Muscle of leg (tissue), 11 donors: ENCODE data around the gene HP1BP3. TPM values are rescaled to one million over a fixed set of nuclear protein-coding genes. Genes with fewer than 3 reads are reported as not detected.
"Not testable (repeated sequence)": the region's sequence is repeated elsewhere in the genome, so short reads cannot be mapped to it uniquely, and the experiment has no call there.

Experiments
- DNase-seq: peaks from one replicate; pipeline ENCODE4 v3.0.0; 2013
- H3K27ac ChIP-seq: one replicate; pipeline ENCODE4 v1.5.1; 2013; ENCODE audit warnings: mild to moderate bottlenecking, low read length, control low read depth
- H3K27me3 ChIP-seq: one replicate; pipeline ENCODE4 v1.6.1; 2013; ENCODE audit warnings: low read length; ENCODE audit not compliant: control insufficient read depth, insufficient read depth
- H3K36me3 ChIP-seq: one replicate; pipeline ENCODE4 v1.6.1; 2013; ENCODE audit warnings: low read length; ENCODE audit not compliant: control insufficient read depth, insufficient read depth
- H3K4me1 ChIP-seq: one replicate; pipeline ENCODE4 v1.6.1; 2013; ENCODE audit warnings: low read length; ENCODE audit not compliant: control insufficient read depth, insufficient read depth
- H3K4me3 ChIP-seq: one replicate; pipeline ENCODE4 v1.5.1; 2013; ENCODE audit warnings: low read length, control low read depth
- H3K9me3 ChIP-seq: replicated peaks from 2 replicates; pipeline ENCODE4 v1.6.1; 2013; ENCODE audit warnings: low read depth, low read length; ENCODE audit not compliant: control insufficient read depth
- WGBS: methylation state at CpG from one replicate; pipeline ENCODE4 v1.1.5; 2013; ENCODE audit warnings: missing lambda C conversion rate; ENCODE audit not compliant: insufficient coverage; 5-methylcytosine and 5-hydroxymethylcytosine counted together
- polyA plus RNA-seq, 8 donors: library from polyadenylated mRNA; unstranded; fragments of 120-200 nt; gene quantifications; one replicate each; pipeline versions ENCODE4 v1.2.1 to v1.2.3, GENCODE V29; 2013; ENCODE audit warnings: inconsistent platforms in 1 of 8, low replicate concordance in 1 of 8; ENCODE audit not compliant: insufficient read length in 8 of 8, insufficient read depth in 1 of 8
- total RNA-seq: library from RNA; stranded (reverse); fragments of 120-200 nt; gene quantifications from one replicate; pipeline ENCODE4 v1.2.4, GENCODE V29; 2013

HP1BP3 gene
- total and polyA plus RNA-seq, 9 donors: 147 to 216 (median 164) TPM

- no peaks in the 10 kb centered on the region for H3K9me3 ChIP-seq
- no peak for DNase-seq
- peaks cover 28% of the 10 kb centered on the region for H3K27me3 ChIP-seq
- no peaks in the 10 kb centered on the region for H3K36me3 ChIP-seq
- 89% methylated on average over 23 of the region's 29 CpGs for WGBS
- H3K4me3 ChIP-seq: no peak overlapping the region
- H3K27ac ChIP-seq: no peak overlapping the region
- peaks cover 3% of the 10 kb centered on the region for H3K4me1 ChIP-seq
Observed at GRCh38 chr1:20721117-20722061, 65.7 kb downstream of the HP1BP3 start.

DNA sequence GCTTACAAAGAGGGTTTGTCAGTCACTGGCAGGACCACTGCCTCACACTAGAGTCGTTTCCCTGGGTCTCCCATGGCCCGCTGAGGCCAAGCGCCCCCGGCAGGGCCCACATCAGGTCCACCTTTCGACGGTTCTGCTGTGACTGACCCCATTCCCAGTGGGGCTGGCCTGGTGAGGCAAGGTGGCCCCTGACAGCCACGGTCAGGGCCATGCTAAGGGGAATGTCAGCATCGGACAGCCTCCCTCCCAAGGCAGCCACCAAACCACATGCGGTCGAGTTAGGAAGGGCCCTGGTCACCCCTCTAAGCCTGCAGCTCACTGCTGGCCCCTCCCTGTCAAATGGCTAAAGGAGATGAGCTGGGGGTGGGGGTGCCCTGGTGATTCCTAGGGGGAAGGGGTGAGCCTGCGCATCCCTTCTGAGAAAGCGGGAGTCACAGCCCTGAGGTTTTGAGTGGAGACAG, 66.4 kb downstream of the HP1BP3 start:
- Histone ChIP-seq H3K4me3 (no peak overlapping the region), H3K27ac (no peak overlapping the region), H3K27me3 (peaks cover 33% of the 10 kb centered on the region), H3K4me1 (peaks cover 3% of the 10 kb centered on the region), H3K9me3 (no peaks in the 10 kb centered on the region), H3K36me3 (no peaks in the 10 kb centered on the region)
- no peak for DNase-seq
- WGBS: 80% methylated on average over 7 of the region's 12 CpGs

DNA sequence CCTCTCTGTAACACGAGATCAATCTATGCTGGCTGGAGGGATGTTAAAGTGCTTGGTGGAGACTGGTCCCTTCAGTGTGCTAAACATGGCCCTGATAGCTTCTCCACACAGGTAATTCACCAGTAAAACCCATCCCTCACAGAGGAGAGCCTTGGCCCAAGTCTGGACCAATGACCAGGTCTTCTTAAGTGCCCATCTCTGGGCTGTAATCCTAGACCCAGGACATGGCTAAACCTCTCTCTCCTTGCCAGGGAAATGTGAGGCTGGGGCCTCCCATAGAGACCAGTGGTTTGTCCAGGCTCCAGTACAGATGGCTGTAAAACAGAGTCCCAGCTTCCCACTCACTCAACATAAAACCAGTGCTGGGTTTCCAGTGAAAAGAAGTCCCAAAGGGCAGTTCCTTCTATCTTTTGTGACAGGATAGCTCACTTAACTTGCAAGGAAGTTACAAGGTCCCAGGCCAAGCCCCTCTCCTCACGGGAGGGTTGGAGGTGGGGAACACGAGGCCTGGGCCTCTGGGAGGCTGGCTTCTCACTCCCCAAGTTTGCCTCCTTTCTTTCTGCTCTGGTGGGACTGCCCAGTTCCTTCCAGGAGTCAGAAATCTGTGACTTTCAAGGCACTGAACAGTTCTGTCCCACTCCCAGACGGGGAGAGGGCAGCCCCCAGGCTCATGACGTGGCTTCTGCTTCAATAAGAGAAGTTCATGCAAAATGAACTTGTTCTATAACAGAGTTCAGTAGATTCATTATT, 67.1 kb downstream of the HP1BP3 start:
- Histone ChIP-seq H3K4me3 (no peak overlapping the region), H3K27me3 (peaks cover 33% of the 10 kb centered on the region), H3K36me3 (no peaks in the 10 kb centered on the region), H3K27ac (no peak overlapping the region), H3K4me1 (peaks cover 3% of the 10 kb centered on the region), H3K9me3 (no peaks in the 10 kb centered on the region)
- DNase-seq: no peak
- no CpG with 5 or more reads among the region's 5 CpGs for WGBS

GRCh38 chr1:20719261-20719660, 67.8 kb downstream of the HP1BP3 start:
- H3K9me3 ChIP-seq: no peaks in the 10 kb centered on the region
- H3K4me1 ChIP-seq: peaks cover 3% of the 10 kb centered on the region
- WGBS: 90% methylated on average over 7 of the region's 8 CpGs
- peaks cover 33% of the 10 kb centered on the region for H3K27me3 ChIP-seq
- DNase-seq: no peak
- H3K36me3 ChIP-seq: no peaks in the 10 kb centered on the region
- no peak overlapping the region for H3K4me3 ChIP-seq
- H3K27ac ChIP-seq: no peak overlapping the region

GRCh38 chr1:20718343-20718882, 68.7 kb downstream of the HP1BP3 start:
- H3K27ac ChIP-seq, H3K4me1 ChIP-seq, H3K36me3 ChIP-seq, H3K9me3 ChIP-seq, DNase-seq: not testable (repeated sequence)
- H3K27me3 ChIP-seq: peaks cover 33% of the 10 kb centered on the region
- peak overlapping the region; percentile 27 for H3K4me3 ChIP-seq
- WGBS: 63% methylated on average over 10 of the region's 17 CpGs

GRCh38 chr1:20717452-20718342, 69.4 kb downstream of the HP1BP3 start, which contains the start of gene KIF17:
KIF17 (minus strand) TSS chr1:20718007; CDS start chr1:20717706, 301 bp downstream.
- WGBS: under 1% methylated on average over 111 of the region's 112 CpGs
- no peaks in the 10 kb centered on the region for H3K9me3 ChIP-seq
- peak within 1 kb of the TSS; percentile 27 for H3K4me3 ChIP-seq
- no peak within 1 kb of the TSS for H3K27ac ChIP-seq
- H3K27me3 ChIP-seq: peaks cover 33% of the 10 kb centered on the region
- no peaks in the 10 kb centered on the region for H3K36me3 ChIP-seq
- DNase-seq: peak; percentile 84
- H3K4me1 ChIP-seq: peaks cover 3% of the 10 kb centered on the region

DNA sequence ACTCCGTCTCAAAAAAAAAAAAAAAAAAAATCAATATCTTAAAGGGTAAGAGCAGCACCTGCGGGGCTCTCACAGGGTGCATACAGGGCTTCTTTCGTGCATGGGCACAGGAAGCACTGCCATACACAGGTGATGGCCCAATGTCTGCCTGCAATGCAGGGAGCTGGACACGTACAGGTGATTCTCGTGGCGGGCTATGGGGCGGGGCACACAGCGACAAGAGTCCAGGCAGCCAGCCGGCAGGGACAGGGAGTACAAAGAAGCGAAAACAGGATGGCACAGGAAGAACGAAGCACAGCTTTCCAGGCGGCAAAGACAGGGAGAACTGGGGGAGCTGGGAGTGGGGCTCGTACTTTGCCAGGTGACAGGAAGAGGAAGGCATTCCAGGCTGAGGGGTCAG, 70.9 kb downstream of the HP1BP3 start:
- DNase-seq: no peak
- Histone ChIP-seq H3K9me3 (no peaks in the 10 kb centered on the region), H3K27me3 (peaks cover 33% of the 10 kb centered on the region), H3K4me1 (peaks cover 9% of the 10 kb centered on the region), H3K27ac (no peak overlapping the region), H3K36me3 (no peaks in the 10 kb centered on the region), H3K4me3 (no peak overlapping the region)
- 76% methylated on average over 12 of the region's 13 CpGs for WGBS

DNA sequence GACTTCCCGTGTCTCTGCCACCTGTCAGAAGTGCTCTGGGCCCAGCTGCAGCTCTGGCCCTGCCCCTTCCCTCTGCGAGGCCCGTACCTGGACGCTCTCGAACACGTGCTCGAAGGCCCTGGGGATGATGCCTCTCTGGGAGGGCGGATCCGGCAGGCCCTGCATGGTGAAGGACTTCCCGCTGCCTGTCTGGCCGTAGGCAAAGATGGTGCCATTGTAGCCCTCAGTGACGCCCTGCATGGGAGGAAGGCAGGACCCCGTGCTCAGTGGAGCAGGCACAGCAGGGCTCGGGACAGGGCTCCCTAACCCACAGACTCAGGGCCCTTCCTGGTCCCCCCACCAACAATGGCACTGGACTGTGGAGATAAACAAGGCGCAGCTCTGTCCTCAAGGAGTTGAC, 71.7 kb downstream of the HP1BP3 start:
- Histone ChIP-seq H3K27me3 (peaks cover 33% of the 10 kb centered on the region), H3K27ac (no peak overlapping the region), H3K9me3 (no peaks in the 10 kb centered on the region), H3K36me3 (no peaks in the 10 kb centered on the region), H3K4me3 (no peak overlapping the region), H3K4me1 (peaks cover 14% of the 10 kb centered on the region)
- WGBS: 77% methylated on average over 14 of the region's 15 CpGs
- DNase-seq: no peak

DNA sequence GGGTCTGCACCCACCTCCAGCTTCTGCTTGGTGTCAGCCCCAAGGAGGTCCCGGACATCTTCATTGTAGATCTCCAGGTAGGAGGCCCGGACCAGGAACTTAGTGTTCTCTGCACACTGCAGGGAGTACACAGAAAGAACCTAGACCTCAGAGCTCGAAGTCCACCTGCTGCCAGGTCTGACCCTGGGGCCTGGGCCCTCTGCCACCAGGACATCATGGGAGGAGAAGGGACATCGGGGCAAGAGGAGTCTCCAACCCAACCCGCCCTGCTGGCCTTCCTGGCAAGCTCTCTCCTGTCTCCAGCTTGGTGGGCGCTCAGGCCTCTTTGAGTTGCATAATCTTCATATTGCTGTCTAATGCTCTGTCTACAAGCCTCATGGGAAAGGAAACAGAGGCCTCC, 73.7 kb downstream of the HP1BP3 start:
- peaks cover 23% of the 10 kb centered on the region for H3K27me3 ChIP-seq
- H3K4me3 ChIP-seq: no peak overlapping the region
- no peak for DNase-seq
- H3K27ac ChIP-seq: no peak overlapping the region
- no peaks in the 10 kb centered on the region for H3K9me3 ChIP-seq
- peaks cover 17% of the 10 kb centered on the region for H3K4me1 ChIP-seq
- H3K36me3 ChIP-seq: no peaks in the 10 kb centered on the region
- WGBS: 88% methylated on average over 6 of the region's 6 CpGs
